ENCODE data around the gene CRLF1.

CRLF1 gene

DNA sequence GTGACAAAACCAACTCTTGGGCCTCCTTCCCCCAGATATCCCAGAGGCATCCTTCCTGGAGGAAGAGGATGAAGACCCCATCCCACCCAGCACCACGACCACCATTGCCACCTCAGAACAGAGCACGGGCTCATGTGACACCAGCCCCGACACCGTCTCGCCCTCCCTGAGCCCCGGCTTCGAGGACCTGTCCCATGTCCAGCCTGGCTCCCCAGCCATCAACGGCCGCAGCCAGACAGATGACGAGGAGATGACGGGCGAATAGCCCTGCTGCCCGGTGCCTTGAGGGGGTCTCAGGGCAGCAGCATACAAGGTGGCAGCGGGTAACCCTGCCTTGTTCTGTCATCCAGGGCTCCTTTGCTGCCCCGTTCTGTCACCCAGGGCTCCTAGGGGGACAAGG is 38.2 kb downstream of the CRLF1 start:
- no peak overlapping the region for H3K4me3 ChIP-seq (ENCODE audit: low read depth, low read length, poor library complexity, severe bottlenecking)
- no peak for TF ChIP-seq EZH2 (IDR thresholded peaks at IDR 0.05; ENCODE audit: borderline replicate concordance, low read length)
- TF ChIP-seq, protein P1, sequence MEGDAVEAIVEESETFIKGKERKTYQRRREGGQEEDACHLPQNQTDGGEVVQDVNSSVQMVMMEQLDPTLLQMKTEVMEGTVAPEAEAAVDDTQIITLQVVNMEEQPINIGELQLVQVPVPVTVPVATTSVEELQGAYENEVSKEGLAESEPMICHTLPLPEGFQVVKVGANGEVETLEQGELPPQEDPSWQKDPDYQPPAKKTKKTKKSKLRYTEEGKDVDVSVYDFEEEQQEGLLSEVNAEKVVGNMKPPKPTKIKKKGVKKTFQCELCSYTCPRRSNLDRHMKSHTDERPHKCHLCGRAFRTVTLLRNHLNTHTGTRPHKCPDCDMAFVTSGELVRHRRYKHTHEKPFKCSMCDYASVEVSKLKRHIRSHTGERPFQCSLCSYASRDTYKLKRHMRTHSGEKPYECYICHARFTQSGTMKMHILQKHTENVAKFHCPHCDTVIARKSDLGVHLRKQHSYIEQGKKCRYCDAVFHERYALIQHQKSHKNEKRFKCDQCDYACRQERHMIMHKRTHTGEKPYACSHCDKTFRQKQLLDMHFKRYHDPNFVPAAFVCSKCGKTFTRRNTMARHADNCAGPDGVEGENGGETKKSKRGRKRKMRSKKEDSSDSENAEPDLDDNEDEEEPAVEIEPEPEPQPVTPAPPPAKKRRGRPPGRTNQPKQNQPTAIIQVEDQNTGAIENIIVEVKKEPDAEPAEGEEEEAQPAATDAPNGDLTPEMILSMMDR (IDR thresholded peaks at IDR 0.05; ENCODE audit: low read length) = no peak
- H3K4me2 ChIP-seq (ENCODE audit: low read length) = no peak overlapping the region
- peaks cover 10% of the 10 kb centered on the region for H3K79me2 ChIP-seq (ENCODE audit: insufficient read depth, low read length)
- H3K27ac ChIP-seq (ENCODE audit: low read depth, low read length, poor library complexity, severe bottlenecking) = no peak overlapping the region
- no peaks in the 10 kb centered on the region for H3K27me3 ChIP-seq (ENCODE audit: insufficient read depth, low read length)
- H3K9ac ChIP-seq (ENCODE audit: low read length) = no peak overlapping the region
- no peaks in the 10 kb centered on the region for H3K9me3 ChIP-seq (ENCODE audit: low read length)
- H3K36me3 ChIP-seq (ENCODE audit: insufficient read depth, low read length) = peaks cover 69% of the 10 kb centered on the region
- peaks cover 17% of the 10 kb centered on the region for H3K4me1 ChIP-seq (ENCODE audit: insufficient read depth, low read length, severe bottlenecking)
- no peaks in the 10 kb centered on the region for H3K9me2 ChIP-seq (ENCODE audit: low read depth, low read length)
- no peaks in the 10 kb centered on the region for H3F3A ChIP-seq (ENCODE audit: insufficient read depth, low read length)
- no peaks in the 10 kb centered on the region; the same call in 1 of the 2 replicates for H4K20me1 ChIP-seq (ENCODE audit: insufficient read depth, low read length)
- H2AFZ ChIP-seq (ENCODE audit: low read length) = no peak overlapping the region

DNA sequence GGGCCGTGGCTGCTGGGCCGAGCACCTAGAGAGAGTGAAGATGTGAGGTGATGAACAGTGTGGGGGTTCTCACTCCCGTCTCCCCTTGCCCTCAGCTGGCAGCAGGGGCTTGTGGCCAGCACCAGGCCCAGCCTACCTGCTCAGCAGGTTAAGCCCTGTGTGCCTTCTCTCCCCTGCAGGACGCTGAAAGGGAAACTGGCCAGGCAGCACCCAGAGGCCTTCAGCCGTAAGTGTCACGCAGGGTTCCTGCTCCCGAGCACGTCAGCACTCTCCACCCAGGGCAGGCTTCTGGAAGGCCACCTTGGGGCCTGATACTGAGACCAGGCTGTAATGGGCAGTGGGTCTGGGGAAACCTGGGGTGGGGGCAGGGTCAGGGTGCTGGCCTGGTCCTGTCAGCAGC is 39.6 kb downstream of the CRLF1 start:
- Histone ChIP-seq H3K27ac (ENCODE audit: low read depth, low read length, poor library complexity, severe bottlenecking) (no peak overlapping the region), H2AFZ (ENCODE audit: low read length) (no peak overlapping the region), H3K9me3 (ENCODE audit: low read length) (no peaks in the 10 kb centered on the region), H3K36me3 (ENCODE audit: insufficient read depth, low read length) (peaks cover 75% of the 10 kb centered on the region), H3K4me3 (ENCODE audit: low read depth, low read length, poor library complexity, severe bottlenecking) (no peak overlapping the region), H4K20me1 (ENCODE audit: insufficient read depth, low read length) (no peaks in the 10 kb centered on the region), H3K9me2 (ENCODE audit: low read depth, low read length) (no peaks in the 10 kb centered on the region), H3F3A (ENCODE audit: insufficient read depth, low read length) (no peaks in the 10 kb centered on the region), H3K4me2 (ENCODE audit: low read length) (no peak overlapping the region), H3K4me1 (ENCODE audit: insufficient read depth, low read length, severe bottlenecking) (peaks cover 7% of the 10 kb centered on the region), H3K27me3 (ENCODE audit: insufficient read depth, low read length) (no peaks in the 10 kb centered on the region), H3K79me2 (ENCODE audit: insufficient read depth, low read length) (peaks cover under 1% of the 10 kb centered on the region; the same call in 1 of the 2 replicates), H3K9ac (ENCODE audit: low read length) (no peak overlapping the region)
- no peak for TF ChIP-seq EZH2 (IDR thresholded peaks at IDR 0.05; ENCODE audit: borderline replicate concordance, low read length)
- TF ChIP-seq, protein P1 (IDR thresholded peaks at IDR 0.05; ENCODE audit: low read length) = no peak

- Histone ChIP-seq H4K20me1 (ENCODE audit: insufficient read depth, low read length) (no peaks in the 10 kb centered on the region), H3K9ac (ENCODE audit: low read length) (no peak overlapping the region), H3K4me3 (ENCODE audit: low read depth, low read length, poor library complexity, severe bottlenecking) (no peak overlapping the region), H3K27me3 (ENCODE audit: insufficient read depth, low read length) (no peaks in the 10 kb centered on the region), H3K27ac (ENCODE audit: low read depth, low read length, poor library complexity, severe bottlenecking) (no peak overlapping the region), H3K4me2 (ENCODE audit: low read length) (no peak overlapping the region), H3K9me2 (ENCODE audit: low read depth, low read length) (no peaks in the 10 kb centered on the region), H3K79me2 (ENCODE audit: insufficient read depth, low read length) (peaks cover 13% of the 10 kb centered on the region), H3K9me3 (ENCODE audit: low read length) (no peaks in the 10 kb centered on the region), H3K36me3 (ENCODE audit: insufficient read depth, low read length) (peaks cover 51% of the 10 kb centered on the region), H3F3A (ENCODE audit: insufficient read depth, low read length) (no peaks in the 10 kb centered on the region), H3K4me1 (ENCODE audit: insufficient read depth, low read length, severe bottlenecking) (peaks cover 17% of the 10 kb centered on the region), H2AFZ (ENCODE audit: low read length) (no peak overlapping the region)
- TF ChIP-seq EZH2 (IDR thresholded peaks at IDR 0.05; ENCODE audit: borderline replicate concordance, low read length) = no peak
- TF ChIP-seq, protein P1 (IDR thresholded peaks at IDR 0.05; ENCODE audit: low read length) = no peak
Measured at GRCh38 chr19:18562086-18562485, 44.5 kb downstream of the CRLF1 start.

Data from OCI-LY1 (cell line).